PC-3 (cell line): ENCODE results near the gene SYT7.

Experiments used
- EZH2phosphoT487 ChIP-seq: fragments of 300-600 bp; sonication (generic); IDR thresholded peaks from 2 replicates; pipeline ENCODE4 v1.6.1; 2018; ENCODE audit warnings: mild to moderate bottlenecking, antibody characterized with exemption, low read length, borderline replicate concordance
- TF ChIP-seq, protein P1 (sequence below): fragments of 300-600 bp; sonication (generic); conservative IDR thresholded peaks from 2 replicates; pipeline ENCODE4 v1.5.1; 2017; ENCODE audit warnings: antibody characterized with exemption, low read depth, mild to moderate bottlenecking, low read length

DNA sequence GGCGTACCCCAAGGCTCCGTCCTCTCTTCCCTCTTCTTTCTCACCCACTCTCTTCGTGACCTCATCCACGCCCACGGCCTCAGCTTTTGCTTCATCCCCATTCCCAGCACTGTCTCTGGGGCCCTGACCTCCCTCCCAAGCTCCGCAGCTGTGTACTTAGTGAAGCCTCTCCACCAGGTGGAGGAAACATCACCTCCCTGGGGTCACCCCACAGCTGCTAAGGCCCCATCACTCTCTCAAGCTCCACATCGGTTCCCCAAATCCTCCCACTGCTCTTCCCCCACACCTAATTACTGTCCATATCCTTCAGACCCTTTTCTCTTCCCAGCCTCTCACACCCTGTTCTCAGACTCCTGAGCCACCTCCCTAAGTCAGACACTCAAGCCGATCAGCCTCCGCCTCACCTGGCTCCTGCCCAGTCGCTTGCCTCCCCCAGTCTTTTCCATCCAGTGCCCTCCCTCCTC is 7.9 kb upstream of the SYT7 start:
- TF ChIP-seq, protein P1, sequence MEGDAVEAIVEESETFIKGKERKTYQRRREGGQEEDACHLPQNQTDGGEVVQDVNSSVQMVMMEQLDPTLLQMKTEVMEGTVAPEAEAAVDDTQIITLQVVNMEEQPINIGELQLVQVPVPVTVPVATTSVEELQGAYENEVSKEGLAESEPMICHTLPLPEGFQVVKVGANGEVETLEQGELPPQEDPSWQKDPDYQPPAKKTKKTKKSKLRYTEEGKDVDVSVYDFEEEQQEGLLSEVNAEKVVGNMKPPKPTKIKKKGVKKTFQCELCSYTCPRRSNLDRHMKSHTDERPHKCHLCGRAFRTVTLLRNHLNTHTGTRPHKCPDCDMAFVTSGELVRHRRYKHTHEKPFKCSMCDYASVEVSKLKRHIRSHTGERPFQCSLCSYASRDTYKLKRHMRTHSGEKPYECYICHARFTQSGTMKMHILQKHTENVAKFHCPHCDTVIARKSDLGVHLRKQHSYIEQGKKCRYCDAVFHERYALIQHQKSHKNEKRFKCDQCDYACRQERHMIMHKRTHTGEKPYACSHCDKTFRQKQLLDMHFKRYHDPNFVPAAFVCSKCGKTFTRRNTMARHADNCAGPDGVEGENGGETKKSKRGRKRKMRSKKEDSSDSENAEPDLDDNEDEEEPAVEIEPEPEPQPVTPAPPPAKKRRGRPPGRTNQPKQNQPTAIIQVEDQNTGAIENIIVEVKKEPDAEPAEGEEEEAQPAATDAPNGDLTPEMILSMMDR = no peak
- no peak for TF ChIP-seq EZH2phosphoT487
